Endothelial cell of umbilical vein (primary cell): Measurements from ENCODE around the gene RBL1. TPM values are rescaled to one million over a fixed set of nuclear protein-coding genes. Genes with fewer than 3 reads are reported as not detected.

Experiments
- BruUV-seq: library from RNA; stranded (reverse); fragments of 400-500 nt; replicated peaks from 2 replicates; lab custom pipeline; 2021; lab: Mats Ljungman, UMichigan
- CTCF ChIA-PET: fragments of 300-600, 350-600 bp; sonication (Branson Sonifier 250); formaldehyde crosslinking; loops from one replicate; lab custom pipeline; 2021; ENCODE audit warnings: antibody characterized with exemption, inconsistent platforms; lab: Charles Lee
- POLR2A ChIA-PET: fragments of 300-600, 350-600 bp; sonication (Branson Sonifier 250); formaldehyde crosslinking; loops from one replicate; lab custom pipeline; 2021; ENCODE audit warnings: antibody characterized with exemption, inconsistent platforms; lab: Charles Lee
- DNase-seq: peaks from one replicate; pipeline ENCODE4 v3.0.0-alpha.2; 2011; ENCODE audit warnings: low read depth, low spot score
- FAIRE-seq: peaks from 2 replicates; lab custom pipeline; 2011; peaks lifted over from hg19 to GRCh38; lab: Jason Lieb, UNC
- H2AFZ ChIP-seq: 2 replicates; pipeline ENCODE4 v1.6.0; 2012; ENCODE audit warnings: low read depth, low read length, control low read depth, inconsistent platforms
- H3K27ac ChIP-seq: 2 replicates; pipeline ENCODE4 v1.5.1; 2011; ENCODE audit warnings: low read depth, mild to moderate bottlenecking, control low read depth, low read length, moderate library complexity; ENCODE audit not compliant: insufficient read depth
- H3K27me3 ChIP-seq, 2 experiments: 2 replicates each; pipeline versions ENCODE4 v1.6.0 to v1.6.1; 2011; ENCODE audit warnings: low read length in 2 of 2, mixed read lengths in 1 of 2; ENCODE audit not compliant: control insufficient read depth in 2 of 2, insufficient read depth in 2 of 2
- H3K36me3 ChIP-seq, 2 experiments: 2 replicates in 1 of 2; 3 replicates in 1 of 2; pipeline ENCODE4 v1.5.1; 2011; ENCODE audit warnings: low read length in 2 of 2, mild to moderate bottlenecking in 1 of 2, moderate library complexity in 1 of 2; ENCODE audit not compliant: control insufficient read depth in 2 of 2, insufficient read depth in 2 of 2; ENCODE audit errors: extremely low read depth in 1 of 2
- H3K4me1 ChIP-seq: 3 replicates; pipeline ENCODE4 v1.5.1; 2011; ENCODE audit warnings: mild to moderate bottlenecking, low read length; ENCODE audit not compliant: control insufficient read depth, insufficient read depth; ENCODE audit errors: extremely low read depth
- H3K4me2 ChIP-seq: 2 replicates; pipeline ENCODE4 v1.6.1; 2011; ENCODE audit warnings: low read length, control low read depth, mixed read lengths; ENCODE audit not compliant: insufficient read depth
- H3K4me3 ChIP-seq, 3 experiments: fragments of 200-600 bp in 1 of 3; sonication (generic), shearing (Covaris generic) in 1 of 3; replicated peaks in 1 of 3; 2 replicates each; pipeline ENCODE4 v1.5.1; 2011 to 2016; ENCODE audit warnings: control low read depth in 3 of 3, low read length in 3 of 3, mild to moderate bottlenecking in 2 of 3, inconsistent platforms in 1 of 3, low read depth in 1 of 3, moderate library complexity in 1 of 3; ENCODE audit not compliant: insufficient read depth in 1 of 3
- H3K79me2 ChIP-seq: 2 replicates; pipeline ENCODE4 v1.6.0; 2012; ENCODE audit warnings: low read length, inconsistent platforms; ENCODE audit not compliant: control insufficient read depth, insufficient read depth
- H3K9ac ChIP-seq: replicated peaks from 2 replicates; pipeline ENCODE3; 2011; ENCODE audit warnings: low read length, control low read depth; ENCODE audit not compliant: insufficient read depth; ENCODE audit errors: extremely low read depth
- H3K9me1 ChIP-seq: replicated peaks from 3 replicates; pipeline ENCODE4 v1.6.0; 2011; ENCODE audit warnings: mild to moderate bottlenecking, low read length; ENCODE audit not compliant: control insufficient read depth, insufficient read depth; ENCODE audit errors: extremely low read depth
- H3K9me3 ChIP-seq: replicated peaks from 2 replicates; pipeline ENCODE4 v1.5.1; 2012; ENCODE audit warnings: low read length, inconsistent platforms; ENCODE audit not compliant: control insufficient read depth, insufficient read depth
- H4K20me1 ChIP-seq: replicated peaks from 2 replicates; pipeline ENCODE3; 2011; ENCODE audit warnings: mild to moderate bottlenecking, low read length; ENCODE audit not compliant: control insufficient read depth, insufficient read depth; ENCODE audit errors: extremely low read depth
- EZH2 ChIP-seq: IDR thresholded peaks from 2 replicates; pipeline ENCODE4 v1.6.1; 2012; ENCODE audit warnings: borderline replicate concordance, low read depth, mild to moderate bottlenecking, moderate library complexity, low read length, inconsistent platforms; ENCODE audit not compliant: severe bottlenecking
- GATA2 ChIP-seq: IDR thresholded peaks from 2 replicates; pipeline ENCODE4 v1.7.0; 2011; ENCODE audit warnings: low read depth, mild to moderate bottlenecking, moderate library complexity, mixed read lengths, low read length; ENCODE audit not compliant: insufficient read length, insufficient read depth
- JUN ChIP-seq: IDR thresholded peaks from 2 replicates; pipeline ENCODE4 v1.6.1; 2011; ENCODE audit warnings: borderline replicate concordance, low read depth; ENCODE audit not compliant: insufficient read length, insufficient read depth
- MYC ChIP-seq: IDR thresholded peaks from one replicate; pipeline ENCODE4 v1.6.1; 2011; ENCODE audit warnings: mild to moderate bottlenecking, low read depth, low read length
- POLR2A ChIP-seq: IDR thresholded peaks from 2 replicates; pipeline ENCODE4 v1.6.1; 2012; ENCODE audit warnings: low read depth, mild to moderate bottlenecking, control low read depth, low read length
- POLR2AphosphoS5 ChIP-seq: IDR thresholded peaks from 2 replicates; pipeline ENCODE4 v1.6.1; 2012; ENCODE audit warnings: low read depth, mild to moderate bottlenecking, control low read depth, low read length, moderate library complexity; ENCODE audit not compliant: insufficient read depth
- dilution Hi-C: fragments of 300-500 bp; cut with MboI; formaldehyde crosslinking; loops from one replicate; pipeline ENCODE4 v1.15.0; 2019; ENCODE audit warnings: low sequenced_read_pairs; ENCODE audit not compliant: extremely low pct_ligation_motif_present
- intact Hi-C: fragments of 100-400 bp; cut with micrococcal nuclease; formaldehyde crosslinking; loops from one replicate; pipeline ENCODE4 v1.10.0; 2022
- polyA plus RNA-seq, 4 experiments: library from polyadenylated mRNA; depleted of rRNA in 3 of 4; stranded (reverse) in 3 of 4; unstranded in 1 of 4; fragments of >200 nt; gene quantifications; 2 replicates each; pipeline versions ENCODE4 v1.2.1 to v1.2.3, GENCODE V29; 2011 to 2012; ENCODE audit warnings: missing spikeins in 1 of 4
- total RNA-seq: library from RNA; stranded (reverse); gene quantifications from 2 replicates; pipeline ENCODE4 v1.2.3, GENCODE V29; 2021
- TF ChIP-seq, protein P1 (sequence below): IDR thresholded peaks from 2 replicates; pipeline ENCODE4 v1.6.1; 2011; ENCODE audit not compliant: insufficient read depth, insufficient read length

Gene RBL1
- total and polyA plus RNA-seq, 2 donors (not counting 3 experiments of a cell fraction or from before 2014, with no cell fraction given) = 3.1 to 20.1 TPM

DNA sequence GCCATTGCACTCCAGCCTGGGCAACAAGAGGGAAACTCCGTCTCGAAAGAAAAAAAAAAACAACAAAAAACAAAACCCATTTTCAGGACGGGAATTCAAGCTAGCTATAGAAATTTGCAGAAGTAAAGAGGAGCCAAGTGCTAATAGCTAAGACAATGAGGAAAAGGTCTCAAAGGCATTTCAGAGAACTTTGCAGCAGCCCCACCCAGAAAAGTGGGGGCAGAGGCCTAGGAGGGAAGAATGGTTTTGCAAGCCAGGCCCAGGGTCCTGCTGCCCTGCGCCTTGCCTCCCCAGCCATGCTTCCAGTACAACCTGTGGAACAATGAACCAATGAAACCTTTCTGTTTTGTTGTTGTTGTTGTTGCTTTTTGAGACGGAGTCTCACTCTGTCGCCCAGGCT, 106.0 kb downstream of the RBL1 start:
- Histone ChIP-seq H3K27me3 (no peaks in the 10 kb centered on the region), H3K27ac (no peak overlapping the region), H2AFZ (no peak overlapping the region), H3K4me3 (no peak overlapping the region), H3K36me3 (no peaks in the 10 kb centered on the region), H3K79me2 (no peaks in the 10 kb centered on the region), H3K9ac (no peak overlapping the region), H4K20me1 (no peaks in the 10 kb centered on the region), H3K4me1 (peaks cover 8% of the 10 kb centered on the region), H3K9me3 (no peaks in the 10 kb centered on the region), H3K9me1 (no peaks in the 10 kb centered on the region), H3K4me2 (no peak overlapping the region)
- no peak for FAIRE-seq
- no TSS peak for BruUV-seq
- no peak for TF ChIP-seq MYC
- TF ChIP-seq, protein P1, sequence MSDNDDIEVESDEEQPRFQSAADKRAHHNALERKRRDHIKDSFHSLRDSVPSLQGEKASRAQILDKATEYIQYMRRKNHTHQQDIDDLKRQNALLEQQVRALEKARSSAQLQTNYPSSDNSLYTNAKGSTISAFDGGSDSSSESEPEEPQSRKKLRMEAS = no peak
- no peak for TF ChIP-seq POLR2A
- no peak for TF ChIP-seq POLR2AphosphoS5
- dilution Hi-C loops = no loop called here
- DNase-seq = no peak
- intact Hi-C loops = no loop called here
- POLR2A ChIA-PET = no interaction called here
- CTCF ChIA-PET = no interaction called here

DNA sequence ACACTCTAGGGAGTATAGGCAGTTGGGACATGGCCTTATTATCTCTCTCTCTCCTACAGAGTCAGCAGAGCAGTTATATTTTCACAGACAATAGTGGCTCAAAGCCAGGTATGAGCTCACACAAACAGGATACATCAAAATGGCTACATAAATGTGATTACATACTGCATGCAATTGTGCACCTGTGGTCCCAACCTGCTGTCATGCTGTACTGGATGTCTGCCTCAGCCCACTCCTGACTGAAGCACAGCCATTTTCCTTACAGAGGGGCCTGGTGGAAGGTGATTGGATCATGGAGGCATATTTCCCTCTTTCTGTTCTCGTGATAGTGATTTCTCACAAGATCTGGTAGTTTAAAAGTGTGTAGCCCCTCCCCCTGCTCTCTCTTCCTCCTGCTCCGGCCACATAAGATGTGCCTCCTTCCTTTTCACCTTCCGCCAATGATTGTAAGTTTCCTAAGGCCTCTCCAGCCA, 107.3 kb downstream of the RBL1 start:
- no peaks in the 10 kb centered on the region for H3K9me1 ChIP-seq
- TF ChIP-seq JUN (peak; percentile 76), EZH2 (no peak), GATA2 (no peak)
- no peak overlapping the region for H3K4me2 ChIP-seq
- no peaks in the 10 kb centered on the region for H3K79me2 ChIP-seq
- ChIA-PET POLR2A (no interaction called here), CTCF (interaction anchor here (0.6 to 1.0 kb wide), 2 partner anchors 69 to 561 kb away, joined by 3 to 4 read pairs; no protein-coding TSS in a partner anchor)
- no peaks in the 10 kb centered on the region for H3K9me3 ChIP-seq
- H4K20me1 ChIP-seq = no peaks in the 10 kb centered on the region
- no peaks in the 10 kb centered on the region for H3K36me3 ChIP-seq
- no peak overlapping the region for H3K4me3 ChIP-seq
- FAIRE-seq (peak; percentile 96), DNase-seq (peak; percentile 91)
- H3K27me3 ChIP-seq = no peaks in the 10 kb centered on the region
- no TSS peak for BruUV-seq
- peaks cover 8% of the 10 kb centered on the region for H3K4me1 ChIP-seq
- peak overlapping the region; percentile 50 for H3K9ac ChIP-seq
- dilution Hi-C loops (no loop called here), intact Hi-C loops (loop anchor here (1.0 kb wide), 1 partner anchor 37 kb away; the partner anchor contains the start of gene SAMHD1)
- H2AFZ ChIP-seq = peak overlapping the region; percentile 73
- H3K27ac ChIP-seq = peak overlapping the region; percentile 68
